HepG2 (cell line): ENCODE measurements around the gene GDF15. TPM values are rescaled to one million over a fixed set of nuclear protein-coding genes. Genes with fewer than 3 reads are reported as not detected.

Source experiments
- ARHGAP35 ChIP-seq: sonication (generic); formaldehyde crosslinking; IDR thresholded peaks from 2 replicates; pipeline ENCODE4 v1.9.0; 2022; ENCODE audit warnings: mild to moderate bottlenecking, inconsistent platforms, moderate library complexity, missing genetic modification reagents, borderline replicate concordance
- ATF1 ChIP-seq: IDR thresholded peaks from 2 replicates; pipeline ENCODE4 v1.6.1; 2016; ENCODE audit warnings: mild to moderate bottlenecking, control low read depth
- FIP1L1 ChIP-seq: fragments of 200-400 bp; formaldehyde crosslinking; IDR thresholded peaks from 2 replicates; pipeline ENCODE4 v1.6.1; 2018; ENCODE audit warnings: low read depth, mild to moderate bottlenecking, low read length, moderate library complexity, borderline replicate concordance; ENCODE audit not compliant: insufficient read depth
- FOXA1 ChIP-seq, 2 experiments: fragments of 450-650 bp in 1 of 2; sonication (generic) in 1 of 2; formaldehyde crosslinking in 1 of 2; IDR thresholded peaks; 2 replicates each; pipeline versions ENCODE4 v1.4.0 to v1.6.1; 2016 to 2020; ENCODE audit warnings: missing genetic modification reagents in 1 of 2
- HINFP ChIP-seq: sonication (generic); formaldehyde crosslinking; IDR thresholded peaks from 2 replicates; pipeline ENCODE4 v1.4.0; 2020; ENCODE audit warnings: low read depth, mild to moderate bottlenecking, missing genetic modification reagents
- KLF15 ChIP-seq: sonication (generic); formaldehyde crosslinking; IDR thresholded peaks from 2 replicates; pipeline ENCODE4 v1.8.1; 2023; ENCODE audit warnings: borderline replicate concordance, mild to moderate bottlenecking, inconsistent platforms, missing genetic modification reagents, mixed read lengths
- NPAS2 ChIP-seq: sonication (generic); formaldehyde crosslinking; IDR thresholded peaks from 2 replicates; pipeline ENCODE4 v1.8.0; 2022; ENCODE audit warnings: mild to moderate bottlenecking, missing genetic modification reagents, borderline replicate concordance
- RBM39 ChIP-seq: fragments of 200-400 bp; formaldehyde crosslinking; IDR thresholded peaks from one replicate; pipeline ENCODE4 v1.6.1; 2018; ENCODE audit warnings: antibody characterized with exemption, mild to moderate bottlenecking, low read depth, low read length; ENCODE audit not compliant: poor library complexity, severe bottlenecking
- SALL1 ChIP-seq: sonication (generic); formaldehyde crosslinking; IDR thresholded peaks from 2 replicates; pipeline ENCODE4 v1.8.0; 2022; ENCODE audit warnings: mild to moderate bottlenecking, missing genetic modification reagents
- TEAD3 ChIP-seq: optimal IDR thresholded peaks from 2 replicates; pipeline ENCODE3; 2016; ENCODE audit warnings: borderline replicate concordance
- ZBTB3 ChIP-seq: sonication (generic); formaldehyde crosslinking; IDR thresholded peaks from 2 replicates; pipeline ENCODE4 v1.4.0; 2020; ENCODE audit warnings: low read depth, mild to moderate bottlenecking, moderate library complexity, missing genetic modification reagents, borderline replicate concordance
- ZKSCAN1 ChIP-seq: fragments of 150-350 bp; IDR thresholded peaks from 2 replicates; pipeline ENCODE4 v1.6.1; 2014; ENCODE audit warnings: low read length
- ZNF446 ChIP-seq: sonication (generic); formaldehyde crosslinking; IDR thresholded peaks from 2 replicates; pipeline ENCODE4 v1.5.0; 2020; ENCODE audit warnings: mild to moderate bottlenecking, missing genetic modification reagents
- ZNF615 ChIP-seq: sonication (generic); formaldehyde crosslinking; IDR thresholded peaks from 2 replicates; pipeline ENCODE4 v1.5.0; 2020; ENCODE audit warnings: mild to moderate bottlenecking, missing genetic modification reagents, borderline replicate concordance
- ZNF660 ChIP-seq: sonication (generic); formaldehyde crosslinking; IDR thresholded peaks from 2 replicates; pipeline ENCODE4 v1.5.1; 2020; ENCODE audit warnings: mild to moderate bottlenecking, low read depth, missing genetic modification reagents, borderline replicate concordance
- ZNF670 ChIP-seq: sonication (generic); formaldehyde crosslinking; IDR thresholded peaks from 2 replicates; pipeline ENCODE4 v1.8.0; 2022; ENCODE audit warnings: mild to moderate bottlenecking, missing genetic modification reagents, borderline replicate concordance
- polyA plus RNA-seq, 8 experiments: library from polyadenylated mRNA; depleted of rRNA in 3 of 8; stranded (reverse) in 7 of 8; unstranded in 1 of 8; fragments of >200 nt; fragmentation: Illumina TruSeq in 4 of 8; extraction: Trizol in 4 of 8; gene quantifications; 2 replicates each; pipeline versions ENCODE4 v1.2.1 to v1.2.3, GENCODE V29; 2011 to 2016; ENCODE audit warnings: low read depth in 4 of 8, missing spikeins in 1 of 8, mixed read lengths in 1 of 8; ENCODE audit not compliant: insufficient read depth in 1 of 8
- total RNA-seq, 5 experiments: library from RNA; depleted of rRNA; stranded (reverse); fragments of >200 nt; fragmentation: Illumina TruSeq; extraction: Trizol; gene quantifications; 2 replicates each; pipeline ENCODE4 v1.2.3, GENCODE V29; 2016; ENCODE audit warnings: low read depth in 1 of 5
- TF ChIP-seq, protein P1 (sequence below): sonication (generic); formaldehyde crosslinking; IDR thresholded peaks from 2 replicates; pipeline ENCODE4 v1.8.1; 2023; ENCODE audit warnings: mild to moderate bottlenecking, missing genetic modification reagents, borderline replicate concordance
- TF ChIP-seq, protein P2 (sequence below): sonication (generic); formaldehyde crosslinking; IDR thresholded peaks from 2 replicates; pipeline ENCODE4 v1.5.1; 2020; ENCODE audit warnings: mild to moderate bottlenecking, missing genetic modification reagents
- TF ChIP-seq, protein P3 (sequence below): sonication (generic); formaldehyde crosslinking; IDR thresholded peaks from 2 replicates; pipeline ENCODE4 v1.8.0; 2022; ENCODE audit warnings: missing genetic modification reagents, mild to moderate bottlenecking, borderline replicate concordance

GDF15 gene
- total and polyA plus RNA-seq, 2 of the 13 experiments (the other 11 are each of a cell fraction or from before 2014, with no cell fraction given) = 146 to 422 TPM

- TF ChIP-seq, protein P1, sequence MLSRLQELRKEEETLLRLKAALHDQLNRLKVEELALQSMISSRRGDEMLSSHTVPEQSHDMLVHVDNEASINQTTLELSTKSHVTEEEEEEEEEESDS = no peak
- TF ChIP-seq ZNF660 (CRISPR knock-in tag) (no peak), RBM39 (peak; percentile 99), ZNF670 (CRISPR knock-in tag) (0 out of 2 replicates have a peak, but pooled peaks have one; percentile 77), ATF1 (CRISPR knock-in tag) (no peak; the same call in 1 of the 2 replicates), KLF15 (peak; percentile 80; the same call in 1 of the 2 replicates), FIP1L1 (peak; percentile 96; the same call in 1 of the 2 replicates), ZKSCAN1 (no peak; the same call in 1 of the 2 replicates), HINFP (CRISPR knock-in tag) (peak; percentile 93), ZNF615 (CRISPR knock-in tag) (0 out of 2 replicates have a peak, but pooled peaks have one; percentile 25), FOXA1 (IDR thresholded peaks at IDR 0.05) (peak; percentile 48; the same call in 1 of the 2 replicates), FOXA1 (CRISPR knock-in tag; IDR thresholded peaks at IDR 0.05) (peak; percentile 95), ARHGAP35 (CRISPR knock-in tag) (no peak), NPAS2 (CRISPR knock-in tag) (no peak), TEAD3 (peak; percentile 72), SALL1 (peak; percentile 87), ZNF446 (CRISPR knock-in tag) (peak; percentile 42; the same call in 1 of the 2 replicates), ZBTB3 (CRISPR knock-in tag) (no peak; the same call in none of the 2 replicates)
- TF ChIP-seq, protein P2, sequence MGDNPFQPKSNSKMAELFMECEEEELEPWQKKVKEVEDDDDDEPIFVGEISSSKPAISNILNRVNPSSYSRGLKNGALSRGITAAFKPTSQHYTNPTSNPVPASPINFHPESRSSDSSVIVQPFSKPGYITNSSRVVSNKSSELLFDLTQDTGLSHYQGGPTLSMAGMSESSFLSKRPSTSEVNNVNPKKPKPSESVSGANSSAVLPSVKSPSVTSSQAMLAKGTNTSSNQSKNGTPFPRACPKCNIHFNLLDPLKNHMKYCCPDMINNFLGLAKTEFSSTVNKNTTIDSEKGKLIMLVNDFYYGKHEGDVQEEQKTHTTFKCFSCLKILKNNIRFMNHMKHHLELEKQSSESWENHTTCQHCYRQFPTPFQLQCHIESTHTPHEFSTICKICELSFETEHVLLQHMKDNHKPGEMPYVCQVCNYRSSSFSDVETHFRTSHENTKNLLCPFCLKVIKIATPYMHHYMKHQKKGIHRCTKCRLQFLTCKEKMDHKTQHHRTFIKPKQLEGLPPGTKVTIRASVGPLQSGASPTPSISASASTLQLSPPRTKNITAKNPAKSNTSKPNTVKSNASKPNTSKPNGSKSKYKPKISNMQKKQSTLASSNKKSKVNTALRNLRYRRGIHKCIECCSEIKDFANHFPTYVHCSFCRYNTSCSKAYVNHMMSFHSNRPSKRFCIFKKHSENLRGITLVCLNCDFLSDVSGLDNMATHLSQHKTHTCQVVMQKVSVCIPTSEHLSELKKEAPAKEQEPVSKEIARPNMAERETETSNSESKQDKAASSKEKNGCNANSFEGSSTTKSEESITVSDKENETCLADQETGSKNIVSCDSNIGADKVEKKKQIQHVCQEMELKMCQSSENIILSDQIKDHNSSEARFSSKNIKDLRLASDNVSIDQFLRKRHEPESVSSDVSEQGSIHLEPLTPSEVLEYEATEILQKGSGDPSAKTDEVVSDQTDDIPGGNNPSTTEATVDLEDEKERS = 0 out of 2 replicates have a peak, but pooled peaks have one; percentile 37
- TF ChIP-seq, protein P3, sequence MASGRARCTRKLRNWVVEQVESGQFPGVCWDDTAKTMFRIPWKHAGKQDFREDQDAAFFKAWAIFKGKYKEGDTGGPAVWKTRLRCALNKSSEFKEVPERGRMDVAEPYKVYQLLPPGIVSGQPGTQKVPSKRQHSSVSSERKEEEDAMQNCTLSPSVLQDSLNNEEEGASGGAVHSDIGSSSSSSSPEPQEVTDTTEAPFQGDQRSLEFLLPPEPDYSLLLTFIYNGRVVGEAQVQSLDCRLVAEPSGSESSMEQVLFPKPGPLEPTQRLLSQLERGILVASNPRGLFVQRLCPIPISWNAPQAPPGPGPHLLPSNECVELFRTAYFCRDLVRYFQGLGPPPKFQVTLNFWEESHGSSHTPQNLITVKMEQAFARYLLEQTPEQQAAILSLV (CRISPR knock-in tag) = peak; percentile 24; the same call in 1 of the 2 replicates
Observed at GRCh38 chr19:18385675-18386542, at the start of gene GDF15 (continued).
